ENCODE measurements around the gene MESP2.

MESP2 gene

GRCh38 chr15:89810837-89811236 lies 34.7 kb downstream of the MESP2 start:
- TF ChIP-seq CTCF (IDR thresholded peaks at IDR 0.05; ENCODE audit: insufficient read depth, low read length), result no peak
- TF ChIP-seq POLR2AphosphoS5 (IDR thresholded peaks at IDR 0.05; ENCODE audit: low read depth), result no peak
- no peak for TF ChIP-seq GABPA (IDR thresholded peaks at IDR 0.05; ENCODE audit: low read depth)
- TF ChIP-seq SPI1 (IDR thresholded peaks at IDR 0.05; ENCODE audit: borderline replicate concordance, low read depth), result no peak
- no peak for TF ChIP-seq REST (IDR thresholded peaks at IDR 0.05; ENCODE audit: insufficient replicate concordance, low read depth)
- no peak for DNase-seq (ENCODE audit: low read depth in 1 of 2, low spot score in 1 of 2)
- no peak overlapping the region for H3K4me3 ChIP-seq (replicated peaks; ENCODE audit: insufficient read depth, low read length)
- H3K27me3 ChIP-seq (ENCODE audit: insufficient read depth, poor library complexity, severe bottlenecking), result no peaks in the 10 kb centered on the region
- no peak overlapping the region for H3K27ac ChIP-seq (replicated peaks)

- DNase-seq (ENCODE audit: low read depth in 1 of 2, low spot score in 1 of 2), result peak; percentile 79
- Histone ChIP-seq H3K27ac (replicated peaks) (peak overlapping the region; percentile 98), H3K27me3 (ENCODE audit: insufficient read depth, poor library complexity, severe bottlenecking) (no peaks in the 10 kb centered on the region), H3K4me3 (replicated peaks; ENCODE audit: insufficient read depth, low read length) (peak overlapping the region; percentile 82)
- TF ChIP-seq REST (IDR thresholded peaks at IDR 0.05; ENCODE audit: insufficient replicate concordance, low read depth) (no peak), POLR2AphosphoS5 (IDR thresholded peaks at IDR 0.05; ENCODE audit: low read depth) (no peak)
Measured at GRCh38 chr15:89812011-89812846, 36.1 kb downstream of the MESP2 start.

GRCh38 chr15:89812847-89813320 lies 36.8 kb downstream of the MESP2 start:
- Histone ChIP-seq H3K27me3 (ENCODE audit: insufficient read depth, poor library complexity, severe bottlenecking) (no peaks in the 10 kb centered on the region), H3K4me3 (replicated peaks; ENCODE audit: insufficient read depth, low read length) (peak overlapping the region; percentile 82), H3K27ac (replicated peaks) (peak overlapping the region; percentile 98)
- TF ChIP-seq POLR2AphosphoS5 (IDR thresholded peaks at IDR 0.05; ENCODE audit: low read depth), result no peak
- no peak for DNase-seq (ENCODE audit: low read depth in 1 of 2, low spot score in 1 of 2)

- no peaks in the 10 kb centered on the region for H3K27me3 ChIP-seq (ENCODE audit: insufficient read depth, poor library complexity, severe bottlenecking)
- 0 out of 2 replicates have a peak, but pooled peaks have one; percentile 3 for TF ChIP-seq POLR2AphosphoS5 (IDR thresholded peaks at IDR 0.05; ENCODE audit: low read depth)
- TF ChIP-seq SPI1 (IDR thresholded peaks at IDR 0.05; ENCODE audit: borderline replicate concordance, low read depth), result peak; percentile 2; the same call in 1 of the 2 replicates
- no peak for TF ChIP-seq GABPA (IDR thresholded peaks at IDR 0.05; ENCODE audit: low read depth)
- no peak for TF ChIP-seq REST (IDR thresholded peaks at IDR 0.05; ENCODE audit: insufficient replicate concordance, low read depth)
- TF ChIP-seq CTCF (IDR thresholded peaks at IDR 0.05; ENCODE audit: insufficient read depth, low read length), result no peak
- H3K27ac ChIP-seq (replicated peaks), result peak overlapping the region; percentile 98
- peak overlapping the region; percentile 82 for H3K4me3 ChIP-seq (replicated peaks; ENCODE audit: insufficient read depth, low read length)
- DNase-seq (ENCODE audit: low read depth in 1 of 2, low spot score in 1 of 2), result no peak
Measured at GRCh38 chr15:89813381-89814111, 37.4 kb downstream of the MESP2 start.
